ENCODE data around the gene HTR4.
A peak's percentile ranks its signal among the peaks of the same experiment; 100 is the strongest.
"Not testable (repeated sequence)": the region's sequence is repeated elsewhere in the genome, so short reads cannot be mapped to it uniquely, and the experiment has no call there.

The HTR4 gene

GRCh38 chr5:148468746-148469145 is 185.6 kb downstream of the HTR4 start:
- FAIRE-seq = not testable (repeated sequence)

- no peak for FAIRE-seq
These were observed 186.4 kb downstream of the HTR4 start for GRCh38 chr5:148467958-148468357.

GRCh38 chr5:148466236-148466580 is 188.1 kb downstream of the HTR4 start:
- FAIRE-seq = no peak

- no peak for FAIRE-seq
These were observed 188.7 kb downstream of the HTR4 start for GRCh38 chr5:148465381-148466235.

- FAIRE-seq = no peak
These were observed 194.7 kb downstream of the HTR4 start for GRCh38 chr5:148459669-148460068.

- FAIRE-seq = no peak
These were observed 196.1 kb downstream of the HTR4 start for GRCh38 chr5:148458036-148458888.

GRCh38 chr5:148457183-148457620 is 197.1 kb downstream of the HTR4 start:
- no peak for FAIRE-seq

GRCh38 chr5:148455185-148455584 is 199.1 kb downstream of the HTR4 start:
- FAIRE-seq = no peak

GRCh38 chr5:148454576-148454975 is 199.8 kb downstream of the HTR4 start:
- FAIRE-seq = no peak

GRCh38 chr5:148452499-148453193 is 201.7 kb downstream of the HTR4 start:
- no peak for FAIRE-seq

- no peak for FAIRE-seq
These were observed 207.7 kb downstream of the HTR4 start for GRCh38 chr5:148446611-148447010.

GRCh38 chr5:148445578-148445977 is 208.7 kb downstream of the HTR4 start:
- no peak for FAIRE-seq

GRCh38 chr5:148443998-148444397 is 210.3 kb downstream of the HTR4 start:
- peak; percentile 92 for FAIRE-seq

- no peak for FAIRE-seq
These were observed 211.1 kb downstream of the HTR4 start for GRCh38 chr5:148443241-148443640.

- no peak for FAIRE-seq
These were observed 215.4 kb downstream of the HTR4 start for GRCh38 chr5:148438933-148439332.

GRCh38 chr5:148437249-148437648 is 217.1 kb downstream of the HTR4 start:
- no peak for FAIRE-seq

GRCh38 chr5:148436029-148436428 is 218.3 kb downstream of the HTR4 start:
- no peak for FAIRE-seq

- FAIRE-seq = no peak
These were observed 220.5 kb downstream of the HTR4 start for GRCh38 chr5:148433826-148434225.
